ENCODE measurements around the gene KRTAP5-3.

GRCh38 chr11:1604181-1604580 is 4.1 kb downstream of the KRTAP5-3 start:
- TF ChIP-seq CTCF (IDR thresholded peaks at IDR 0.05) (no peak), POLR2A (IDR thresholded peaks at IDR 0.05) (no peak), EP300 (IDR thresholded peaks at IDR 0.05) (no peak)
